Activated CD8-positive, alpha-beta memory T cell treated with anti-CD3 and anti-CD28 coated beads for 4 hours (primary cell): ENCODE measurements around the gene TRPV3.
"Not testable (repeated sequence)": the region's sequence is repeated elsewhere in the genome, so short reads cannot be mapped to it uniquely, and the experiment has no call there.

Experiments used
- DNase-seq, 2 donors: peaks; one replicate each; pipeline ENCODE4 v3.0.0-alpha.2; 2020; ENCODE audit warnings: low read depth in 2 of 2

TRPV3 gene

GRCh38 chr17:3557768-3558583 is at the start of gene TRPV3:
Gene TRPV3, minus strand, starts transcription at chr17:3557812. Its CDS starts 2,962 bp downstream, at chr17:3554850.
- peak; percentile 51 to 57 for DNase-seq

GRCh38 chr17:3603870-3604259 is 46.3 kb upstream of the TRPV3 start:
- no peak for DNase-seq

- no peak for DNase-seq
These were observed 45.7 kb upstream of the TRPV3 start for GRCh38 chr17:3603119-3603869.

GRCh38 chr17:3602499-3602898 is 44.9 kb upstream of the TRPV3 start:
- no peak for DNase-seq

- DNase-seq: no peak
These were observed 43.1 kb upstream of the TRPV3 start for GRCh38 chr17:3600529-3601205.

GRCh38 chr17:3598078-3598477 is 40.5 kb upstream of the TRPV3 start:
- DNase-seq: no peak

- no peak for DNase-seq
These were observed 39.3 kb upstream of the TRPV3 start for GRCh38 chr17:3596804-3597464.

- no peak for DNase-seq
These were observed 37.4 kb upstream of the TRPV3 start for GRCh38 chr17:3594976-3595375.

GRCh38 chr17:3594051-3594800 is 36.6 kb upstream of the TRPV3 start:
- no peak for DNase-seq

- DNase-seq: no peak
These were observed 35.8 kb upstream of the TRPV3 start for GRCh38 chr17:3593384-3593783.

GRCh38 chr17:3592216-3592860 is 34.7 kb upstream of the TRPV3 start:
- DNase-seq: no peak

GRCh38 chr17:3590768-3591167 is 33.2 kb upstream of the TRPV3 start:
- no peak for DNase-seq

- DNase-seq: no peak
These were observed 32.6 kb upstream of the TRPV3 start for GRCh38 chr17:3590231-3590630.

GRCh38 chr17:3589784-3590183 is 32.2 kb upstream of the TRPV3 start:
- no peak for DNase-seq

- no peak for DNase-seq
These were observed 28.2 kb upstream of the TRPV3 start for GRCh38 chr17:3585826-3586225.

- DNase-seq: no peak
These were observed 25.8 kb upstream of the TRPV3 start for GRCh38 chr17:3583456-3583855.

GRCh38 chr17:3582915-3583314 is 25.3 kb upstream of the TRPV3 start:
- DNase-seq: no peak

- DNase-seq: not testable (repeated sequence)
These were observed 21.1 kb upstream of the TRPV3 start for GRCh38 chr17:3578667-3579066.

GRCh38 chr17:3576970-3577369 is 19.4 kb upstream of the TRPV3 start:
- no peak for DNase-seq

- DNase-seq: no peak
These were observed 17.9 kb upstream of the TRPV3 start for GRCh38 chr17:3575511-3575910.

- DNase-seq: no peak
These were observed 16.6 kb upstream of the TRPV3 start for GRCh38 chr17:3574231-3574630.
